B cell (primary cell): ENCODE data around the gene PTPN14. TPM values are rescaled to one million over a fixed set of nuclear protein-coding genes. Genes with fewer than 3 reads are reported as not detected.

Experiments
- ATAC-seq: fragments of 200-7000 bp; cut with Tn5 transposase; one replicate; pipeline ENCODE4 v1.10.0; 2021; ENCODE audit warnings: low read depth, mild to moderate bottlenecking, moderate number of reproducible peaks, moderate library complexity
- CTCF ChIA-PET: fragments of 350-600 bp; sonication (Branson Sonifier 250); formaldehyde crosslinking; loops from one replicate; lab custom pipeline; 2021; ENCODE audit warnings: antibody characterized with exemption, inconsistent platforms; lab: Charles Lee
- POLR2A ChIA-PET: fragments of 350-600 bp; sonication (Branson Sonifier 250); formaldehyde crosslinking; loops from one replicate; lab custom pipeline; 2021; ENCODE audit warnings: antibody characterized with exemption; lab: Charles Lee
- DNase-seq: peaks from one replicate; pipeline ENCODE4 v3.0.0; 2013
- H2AFZ ChIP-seq: 2 replicates; pipeline ENCODE4 v1.6.1; 2012; ENCODE audit warnings: mild to moderate bottlenecking, low read depth, low read length; ENCODE audit not compliant: insufficient read depth, poor library complexity, severe bottlenecking
- H3K27ac ChIP-seq, 2 donors: 1 replicate in 1 of 2; 2 replicates in 1 of 2; pipeline ENCODE4 v1.5.1; 2012 to 2013; ENCODE audit warnings: low read length in 2 of 2, mild to moderate bottlenecking in 2 of 2, moderate library complexity in 1 of 2
- H3K27me3 ChIP-seq, 4 experiments: fragments of 200-600 bp in 1 of 4; sonication (generic) in 1 of 4; replicated peaks in 1 of 4; 1 replicate in 2 of 4; 2 replicates in 2 of 4; pipeline versions ENCODE4 v1.6.1 to v1.7.0; 2013 to 2016; ENCODE audit warnings: low read length in 3 of 4, mild to moderate bottlenecking in 2 of 4, mixed read lengths in 1 of 4, moderate library complexity in 1 of 4; ENCODE audit not compliant: insufficient read depth in 4 of 4, control insufficient read depth in 3 of 4; ENCODE audit errors: control extremely low read depth in 1 of 4
- H3K36me3 ChIP-seq, 2 experiments: replicated peaks in 1 of 2; 1 replicate in 1 of 2; 2 replicates in 1 of 2; pipeline versions ENCODE4 v1.6.1 to v1.7.1; 2013; ENCODE audit warnings: low read length in 1 of 2; ENCODE audit not compliant: insufficient read depth in 2 of 2, control insufficient read depth in 1 of 2; ENCODE audit errors: control extremely low read depth in 1 of 2, extremely low read depth in 1 of 2
- H3K4me1 ChIP-seq, 2 donors: fragments of 200-600 bp in 1 of 2; sonication (generic) in 1 of 2; 1 replicate in 1 of 2; 2 replicates in 1 of 2; pipeline versions ENCODE4 v1.5.1 to v1.6.1; 2013 to 2017; ENCODE audit warnings: low read length in 2 of 2; ENCODE audit not compliant: control insufficient read depth in 2 of 2, insufficient read depth in 2 of 2
- H3K4me2 ChIP-seq: replicated peaks from 2 replicates; pipeline ENCODE3; 2012; ENCODE audit warnings: mild to moderate bottlenecking, low read depth, low read length; ENCODE audit not compliant: poor library complexity, severe bottlenecking
- H3K4me3 ChIP-seq, 5 experiments: fragments of 200-600 bp in 1 of 5; sonication (generic) in 1 of 5; 1 replicate in 3 of 5; 2 replicates in 2 of 5; pipeline versions ENCODE4 v1.5.1 to v1.7.0; 2011 to 2016; ENCODE audit warnings: low read length in 4 of 5, mild to moderate bottlenecking in 4 of 5, low read depth in 2 of 5, control low read depth in 1 of 5, moderate library complexity in 1 of 5; ENCODE audit not compliant: insufficient read depth in 1 of 5; ENCODE audit errors: control extremely low read depth in 1 of 5, extremely low read depth in 1 of 5
- H3K79me2 ChIP-seq: fragments of 200-600 bp; sonication (generic); one replicate; pipeline ENCODE4 v1.6.0; 2016; ENCODE audit warnings: low read length; ENCODE audit not compliant: control insufficient read depth, insufficient read depth
- H3K9ac ChIP-seq: fragments of 200-600 bp; sonication (generic); 2 replicates; pipeline ENCODE4 v1.6.1; 2017; ENCODE audit warnings: mild to moderate bottlenecking, low read length, moderate library complexity
- H3K9me3 ChIP-seq, 3 donors: one replicate each; pipeline versions ENCODE4 v1.6.1 to v1.7.1; 2013; ENCODE audit warnings: low read length in 2 of 3; ENCODE audit not compliant: control insufficient read depth in 2 of 3, insufficient read depth in 1 of 3; ENCODE audit errors: control extremely low read depth in 1 of 3
- H4K20me1 ChIP-seq: 2 replicates; pipeline ENCODE4 v1.6.0; 2012; ENCODE audit warnings: mild to moderate bottlenecking, low read length; ENCODE audit not compliant: insufficient read depth, control insufficient read depth, poor library complexity, severe bottlenecking
- H3K27ac Mint-ChIP-seq: one replicate; pipeline ENCODE4 v1.8.0; 2021; ENCODE audit warnings: mixed read lengths
- H3K27me3 Mint-ChIP-seq: one replicate; pipeline ENCODE4 v1.8.0; 2021; ENCODE audit warnings: mixed read lengths
- H3K4me1 Mint-ChIP-seq: one replicate; pipeline ENCODE4 v1.8.0; 2021; ENCODE audit warnings: mixed read lengths
- H3K4me3 Mint-ChIP-seq: one replicate; pipeline ENCODE4 v1.8.0; 2021; ENCODE audit warnings: mixed read lengths
- H3K9me3 Mint-ChIP-seq: one replicate; pipeline ENCODE4 v1.8.0; 2022; ENCODE audit warnings: mixed read lengths; ENCODE audit not compliant: insufficient read depth
- CTCF ChIP-seq: fragments of 200-600 bp; IDR thresholded peaks from one replicate; pipeline ENCODE4 v1.8.0; 2022; ENCODE audit warnings: antibody characterized with exemption, mild to moderate bottlenecking
- EZH2 ChIP-seq: IDR thresholded peaks from 2 replicates; pipeline ENCODE4 v1.6.1; 2012; ENCODE audit warnings: borderline replicate concordance, low read depth, mild to moderate bottlenecking, moderate library complexity, low read length; ENCODE audit not compliant: insufficient read depth, poor library complexity, severe bottlenecking
- whole genome bisulfite sequencing: methylation state at CpG from one replicate; pipeline ENCODE4 v1.1.5; 2013; ENCODE audit warnings: missing lambda C conversion rate; ENCODE audit not compliant: insufficient coverage; 5-methylcytosine and 5-hydroxymethylcytosine counted together
- intact Hi-C: fragments of 100-400 bp; cut with micrococcal nuclease; formaldehyde crosslinking; loops from one replicate; pipeline ENCODE4 v1.10.0; 2022
- polyA plus RNA-seq: library from polyadenylated mRNA; depleted of rRNA; stranded (reverse); fragments of >200 nt; gene quantifications from 2 replicates; pipeline ENCODE4 v1.2.3, GENCODE V29; 2012
- total RNA-seq, 2 donors: library from RNA; stranded (reverse); fragments of 120-200 nt in 1 of 2; gene quantifications; 1 replicate in 1 of 2; 2 replicates in 1 of 2; pipeline versions ENCODE4 v1.2.3 to v1.2.4, GENCODE V29; 2013 to 2022

Gene PTPN14
- total and polyA plus RNA-seq, 2 donors (not counting 1 experiment from before 2014, with no cell fraction given) = under 0.01 TPM; not detected in 1

- H4K20me1 ChIP-seq = no peaks in the 10 kb centered on the region
- intact Hi-C loops = no loop called here
- H3K4me3 ChIP-seq = no peak overlapping the region
- H3K27ac ChIP-seq = no peak overlapping the region
- H3K4me3 Mint-ChIP-seq = no peak overlapping the region
- no peaks in the 10 kb centered on the region for H3K79me2 ChIP-seq
- H3K27me3 Mint-ChIP-seq = peaks cover 23% of the 10 kb centered on the region
- no peak overlapping the region for H3K27ac Mint-ChIP-seq
- ATAC-seq (no peak), DNase-seq (no peak)
- no peaks in the 10 kb centered on the region for H3K4me1 ChIP-seq
- H3K4me1 Mint-ChIP-seq = no peaks in the 10 kb centered on the region
- no peak overlapping the region for H2AFZ ChIP-seq
- no CpG with 5 or more reads among the region's 1 CpG for WGBS
- ChIA-PET CTCF (no interaction called here), POLR2A (no interaction called here)
- no peak for TF ChIP-seq EZH2
- no peak for TF ChIP-seq CTCF
- H3K9ac ChIP-seq = no peak overlapping the region
- H3K27me3 ChIP-seq = peaks cover 0 to 12% (median 3%) of the 10 kb centered on the region in 4 experiments
- H3K36me3 ChIP-seq = no peaks in the 10 kb centered on the region
- no peaks in the 10 kb centered on the region for H3K9me3 Mint-ChIP-seq
- H3K4me2 ChIP-seq = no peak overlapping the region
- H3K9me3 ChIP-seq = peaks cover 0 to 7% (median 0%) of the 10 kb centered on the region in 3 donors
Measured at GRCh38 chr1:214544791-214545190, 6.6 kb downstream of the PTPN14 start.

- peaks cover 0 to 3% (median 0%) of the 10 kb centered on the region in 4 experiments for H3K27me3 ChIP-seq
- TF ChIP-seq EZH2 (no peak), CTCF (no peak)
- POLR2A ChIA-PET = no interaction called here
- WGBS = 92% methylated on average over 5 of the region's 11 CpGs
- no peak overlapping the region for H3K9ac ChIP-seq
- H3K4me1 ChIP-seq = no peaks in the 10 kb centered on the region
- H3K4me3 ChIP-seq = no peak overlapping the region
- no peaks in the 10 kb centered on the region for H4K20me1 ChIP-seq
- peaks cover 17% of the 10 kb centered on the region for H3K27me3 Mint-ChIP-seq
- ATAC-seq (no peak), DNase-seq (no peak)
- no peak overlapping the region for H2AFZ ChIP-seq
- no peaks in the 10 kb centered on the region for H3K79me2 ChIP-seq
- CTCF ChIA-PET = no interaction called here
- H3K4me3 Mint-ChIP-seq = no peak overlapping the region
- intact Hi-C loops = no loop called here
- no peaks in the 10 kb centered on the region for H3K36me3 ChIP-seq
- H3K9me3 Mint-ChIP-seq = no peaks in the 10 kb centered on the region
- H3K4me2 ChIP-seq = no peak overlapping the region
- H3K27ac Mint-ChIP-seq = no peak overlapping the region
- peaks cover 0 to 7% (median 0%) of the 10 kb centered on the region in 3 donors for H3K9me3 ChIP-seq
- no peak overlapping the region for H3K27ac ChIP-seq
- H3K4me1 Mint-ChIP-seq = no peaks in the 10 kb centered on the region
Measured at GRCh38 chr1:214542275-214543199, 8.9 kb downstream of the PTPN14 start.
